Upper lobe of left lung (tissue), 6 donors: ENCODE results near the gene ZMYND11. TPM values are rescaled to one million over a fixed set of nuclear protein-coding genes. Genes with fewer than 3 reads are reported as not detected.

Experiments
- ATAC-seq, 2 donors: fragments of 200-7000 bp; cut with Tn5 transposase; one replicate each; pipeline ENCODE4 v1.9.1; 2022; ENCODE audit warnings: mild to moderate bottlenecking in 2 of 2, moderate library complexity in 2 of 2; ENCODE audit not compliant: low FRiP score in 2 of 2
- DNase-seq, 2 donors: peaks; one replicate each; pipeline ENCODE4 v3.0.0-alpha.2; 2019 to 2020
- H3K27ac ChIP-seq, 4 donors: fragments of 200-600 bp; sonication (generic); one replicate each; pipeline ENCODE4 v1.5.1; 2016 to 2019
- H3K27me3 ChIP-seq, 4 donors: fragments of 200-600 bp; sonication (generic); one replicate each; pipeline ENCODE4 v1.5.1; 2017 to 2019
- H3K36me3 ChIP-seq, 4 donors: fragments of 200-600 bp; sonication (generic); one replicate each; pipeline ENCODE4 v1.5.1; 2016 to 2019
- H3K4me1 ChIP-seq, 4 donors: fragments of 200-600 bp; sonication (generic); one replicate each; pipeline ENCODE4 v1.5.1; 2018 to 2019
- H3K4me3 ChIP-seq, 4 donors: fragments of 200-600 bp; sonication (generic); one replicate each; pipeline ENCODE4 v1.5.1; 2017 to 2019; ENCODE audit warnings: mild to moderate bottlenecking in 2 of 4, moderate library complexity in 1 of 4
- H3K9me3 ChIP-seq, 4 donors: fragments of 200-600 bp; sonication (generic); one replicate each; pipeline ENCODE4 v1.5.1; 2018 to 2019
- CTCF ChIP-seq, 6 experiments: fragments of 450-650 bp in 4 of 6; fragments of 200-600 bp in 2 of 6; sonication (generic) in 2 of 6; IDR thresholded peaks; one replicate each; pipeline ENCODE4 v1.5.1; 2016 to 2019; ENCODE audit warnings: antibody characterized with exemption in 6 of 6
- EP300 ChIP-seq, 4 donors: sonication (generic); formaldehyde crosslinking; IDR thresholded peaks; one replicate each; pipeline ENCODE4 v1.5.1; 2017; ENCODE audit warnings: antibody characterized with exemption in 4 of 4, control low read depth in 2 of 4
- POLR2A ChIP-seq, 4 donors: fragments of 450-650 bp; IDR thresholded peaks; one replicate each; pipeline ENCODE4 v1.5.1; 2016 to 2017; ENCODE audit warnings: antibody characterized with exemption in 4 of 4, mild to moderate bottlenecking in 2 of 4
- POLR2AphosphoS5 ChIP-seq, 2 donors: sonication (generic); formaldehyde crosslinking; IDR thresholded peaks; one replicate each; pipeline ENCODE4 v1.5.1; 2017; ENCODE audit warnings: antibody characterized with exemption in 2 of 2
- WGBS, 2 donors: methylation state at CpG; one replicate each; pipeline ENCODE4 v1.1.5; 2017 to 2018; 5-methylcytosine and 5-hydroxymethylcytosine counted together
- total RNA-seq, 6 donors: library from RNA; depleted of rRNA in 4 of 6; stranded (reverse); fragments of >200 nt in 4 of 6; gene quantifications; one replicate each; pipeline versions ENCODE4 v1.1.0 to v1.2.1, GENCODE V29; 2016 to 2021
- donor health status: DM: no; HTN: no; CAD: no; lungs with moderate emphysema.
- donor health status: DM: no; HTN: yes; CAD: no; lungs with severe emphysema.

The ZMYND11 gene
- total RNA-seq, 6 donors from 2014 or later, result 46.1 to 76.5 (median 63.4) TPM

- H3K27me3 ChIP-seq, result no peaks in the 10 kb centered on the region
- ATAC-seq (no peak), DNase-seq (no peak)
- 44 to 65% methylated on average over 2 of the region's 2 CpGs for WGBS, 2 donors
- no peaks in the 10 kb centered on the region for H3K9me3 ChIP-seq
- H3K36me3 ChIP-seq, result peaks cover 0 to 15% (median 4%) of the 10 kb centered on the region in 4 donors
- no peak overlapping the region for H3K4me3 ChIP-seq
- TF ChIP-seq EP300 (IDR thresholded peaks at IDR 0.05) (no peak), CTCF (IDR thresholded peaks at IDR 0.05) (no peak), POLR2A (IDR thresholded peaks at IDR 0.05) (no peak), POLR2AphosphoS5 (IDR thresholded peaks at IDR 0.05) (no peak)
- H3K4me1 ChIP-seq, result no peaks in the 10 kb centered on the region
- H3K27ac ChIP-seq, result no peak overlapping the region
Measured at GRCh38 chr10:274866-275265, 139.6 kb downstream of the ZMYND11 start.

GRCh38 chr10:275680-276079 is 140.4 kb downstream of the ZMYND11 start:
- TF ChIP-seq EP300 (IDR thresholded peaks at IDR 0.05), result no peak
- no peak for TF ChIP-seq POLR2A (IDR thresholded peaks at IDR 0.05)
- no peak for TF ChIP-seq POLR2AphosphoS5 (IDR thresholded peaks at IDR 0.05)
- TF ChIP-seq CTCF (IDR thresholded peaks at IDR 0.05), result no peak
- Histone ChIP-seq H3K9me3 (no peaks in the 10 kb centered on the region), H3K4me1 (no peaks in the 10 kb centered on the region), H3K27ac (no peak overlapping the region), H3K36me3 (peaks cover 0 to 18% (median 5%) of the 10 kb centered on the region in 4 donors), H3K4me3 (no peak overlapping the region), H3K27me3 (no peaks in the 10 kb centered on the region)
- 94 to 95% methylated on average over 18 of the region's 18 CpGs for WGBS, 2 donors
- ATAC-seq, result no peak
- DNase-seq, result no peak

GRCh38 chr10:277963-278362 is 142.7 kb downstream of the ZMYND11 start:
- H3K27me3 ChIP-seq, result no peaks in the 10 kb centered on the region
- ATAC-seq, result peak in 1 of 2 donors; percentile 34
- TF ChIP-seq POLR2AphosphoS5 (IDR thresholded peaks at IDR 0.05) (no peak), CTCF (IDR thresholded peaks at IDR 0.05) (no peak), EP300 (IDR thresholded peaks at IDR 0.05) (no peak), POLR2A (IDR thresholded peaks at IDR 0.05) (no peak)
- no peaks in the 10 kb centered on the region for H3K4me1 ChIP-seq
- H3K9me3 ChIP-seq, result no peaks in the 10 kb centered on the region
- DNase-seq, result peak in 1 of 2 donors; percentile 64
- H3K27ac ChIP-seq, result no peak overlapping the region
- peaks cover 0 to 28% (median 14%) of the 10 kb centered on the region in 4 donors for H3K36me3 ChIP-seq
- H3K4me3 ChIP-seq, result no peak overlapping the region
- WGBS, 2 donors, result 93 to 95% methylated on average over 8 to 19 of the region's 19 CpGs

GRCh38 chr10:278707-279106 is 143.5 kb downstream of the ZMYND11 start:
- WGBS, 2 donors, result 91 to 92% methylated on average over 5 of the region's 5 CpGs
- ATAC-seq, result no peak
- peaks cover 0 to 33% (median 16%) of the 10 kb centered on the region in 4 donors for H3K36me3 ChIP-seq

More at GRCh38 chr10:278707-279106, 143.5 kb downstream of the ZMYND11 start:
- DNase-seq, result no peak
- no peak for TF ChIP-seq CTCF (IDR thresholded peaks at IDR 0.05)
- TF ChIP-seq POLR2A (IDR thresholded peaks at IDR 0.05), result no peak
- TF ChIP-seq EP300 (IDR thresholded peaks at IDR 0.05), result no peak
- no peak for TF ChIP-seq POLR2AphosphoS5 (IDR thresholded peaks at IDR 0.05)
- no peaks in the 10 kb centered on the region for H3K4me1 ChIP-seq
- no peaks in the 10 kb centered on the region for H3K27me3 ChIP-seq
- H3K9me3 ChIP-seq, result no peaks in the 10 kb centered on the region
- no peak overlapping the region for H3K27ac ChIP-seq
- no peak overlapping the region for H3K4me3 ChIP-seq
